Aorta (tissue), 5 donors: ENCODE results near the gene GBF1. TPM values are rescaled to one million over a fixed set of nuclear protein-coding genes. Genes with fewer than 3 reads are reported as not detected.

ENCODE experiments used
- ATAC-seq: fragments of 200-7000 bp; cut with Tn5 transposase; one replicate; pipeline ENCODE4 v1.9.1; 2022; ENCODE audit warnings: moderate library complexity; ENCODE audit not compliant: low FRiP score
- DNase-seq, 2 donors: peaks; one replicate each; pipeline ENCODE4 v3.0.0-alpha.2; 2020
- H3K27ac ChIP-seq, 2 donors: one replicate each; pipeline ENCODE4 v1.5.1; 2013; ENCODE audit warnings: low read length in 2 of 2, mild to moderate bottlenecking in 2 of 2, moderate library complexity in 2 of 2, control low read depth in 1 of 2, inconsistent platforms in 1 of 2, low read depth in 1 of 2
- H3K27me3 ChIP-seq, 2 donors: one replicate each; pipeline ENCODE4 v1.6.1; 2013; ENCODE audit warnings: control low read depth in 1 of 2, low read length in 1 of 2, mild to moderate bottlenecking in 1 of 2, moderate library complexity in 1 of 2; ENCODE audit not compliant: insufficient read depth in 2 of 2, control insufficient read depth in 1 of 2
- H3K36me3 ChIP-seq, 2 donors: one replicate each; pipeline ENCODE4 v1.6.1; 2013; ENCODE audit warnings: control low read depth in 1 of 2, low read length in 1 of 2, mild to moderate bottlenecking in 1 of 2; ENCODE audit not compliant: insufficient read depth in 2 of 2, control insufficient read depth in 1 of 2
- H3K4me1 ChIP-seq, 2 donors: one replicate each; pipeline ENCODE4 v1.6.1; 2013; ENCODE audit warnings: low read length in 2 of 2, control low read depth in 1 of 2, mild to moderate bottlenecking in 1 of 2, moderate library complexity in 1 of 2; ENCODE audit not compliant: insufficient read depth in 2 of 2, control insufficient read depth in 1 of 2
- H3K4me3 ChIP-seq, 2 donors: one replicate each; pipeline ENCODE4 v1.5.1; 2013; ENCODE audit warnings: low read length in 2 of 2, control low read depth in 1 of 2, mild to moderate bottlenecking in 1 of 2
- H3K9me3 ChIP-seq: one replicate; pipeline ENCODE4 v1.6.1; 2013; ENCODE audit warnings: mild to moderate bottlenecking, low read length; ENCODE audit not compliant: control insufficient read depth
- WGBS, 2 donors: extraction: QIAGEN DNeasy Blood & Tissue Kit; methylation state at CpG; one replicate each; pipeline ENCODE4 v1.1.7; 2013; 5-methylcytosine and 5-hydroxymethylcytosine counted together
- intact Hi-C, 2 donors: fragments of 100-400 bp; cut with DNase I; formaldehyde crosslinking; loops; one replicate each; pipeline versions ENCODE4 v1.14.2 to v1.15.0; 2022
- polyA plus RNA-seq, 2 donors: library from polyadenylated mRNA; stranded (reverse); fragments of 200-250 nt; gene quantifications; one replicate each; pipeline ENCODE4 v1.2.3, GENCODE V29; 2013
- total RNA-seq, 2 donors: library from RNA; stranded (reverse); fragmentation: NEBNext Ultra II Directional; extraction: Animal tissue kit (Norgen Biotek cat#: 25700); gene quantifications; one replicate each; pipeline ENCODE4 v1.2.1, GENCODE V29; 2021
- donor health status: healthy with polysubstance abuse.
- donor health status: Bipolar disorder and iron deficiency.
- donor health status: DM: no; HTN: no; CAD: no.
- donor health status: DM: no; HTN: no; CAD: no.
- donor health status: DM: yes; HTN: yes; CAD: no.

Gene GBF1
- total and polyA plus RNA-seq, 4 donors: 7.1 to 44.0 (median 32.6) TPM

- DNase-seq (no peak), ATAC-seq (no peak)
- no peaks in the 10 kb centered on the region for H3K4me1 ChIP-seq
- intact Hi-C loops: loop anchor here in 1 of 2 donors (2.0 kb wide), 1 partner anchor 173 kb away; no protein-coding TSS in a partner anchor
- no peaks in the 10 kb centered on the region for H3K9me3 ChIP-seq
- no peaks in the 10 kb centered on the region for H3K27me3 ChIP-seq
- WGBS, 2 donors: 76 to 77% methylated on average over 18 of the region's 18 CpGs
- H3K4me3 ChIP-seq: no peak overlapping the region
- H3K36me3 ChIP-seq: no peaks in the 10 kb centered on the region
- no peak overlapping the region for H3K27ac ChIP-seq
These were observed 156.6 kb downstream of the GBF1 start for GRCh38 chr10:102401735-102402511.

GRCh38 chr10:102402512-102402896, 157.2 kb downstream of the GBF1 start:
- H3K4me3 ChIP-seq: no peak overlapping the region
- no peaks in the 10 kb centered on the region for H3K27me3 ChIP-seq
- DNase-seq (no peak), ATAC-seq (no peak)
- WGBS, 2 donors: 86 to 90% methylated on average over 5 of the region's 5 CpGs
- intact Hi-C loops: no loop called here
- H3K9me3 ChIP-seq: no peaks in the 10 kb centered on the region
- H3K36me3 ChIP-seq: no peaks in the 10 kb centered on the region
- H3K27ac ChIP-seq: no peak overlapping the region
- H3K4me1 ChIP-seq: no peaks in the 10 kb centered on the region

GRCh38 chr10:102403115-102403514, 157.8 kb downstream of the GBF1 start:
- Histone ChIP-seq H3K27ac (no peak overlapping the region), H3K4me1 (no peaks in the 10 kb centered on the region), H3K27me3 (no peaks in the 10 kb centered on the region), H3K4me3 (no peak overlapping the region), H3K36me3 (no peaks in the 10 kb centered on the region), H3K9me3 (no peaks in the 10 kb centered on the region)
- 86% methylated on average over 13 of the region's 13 CpGs for WGBS, 2 donors
- no peak for DNase-seq
- intact Hi-C loops: no loop called here
- ATAC-seq: no peak

GRCh38 chr10:102404361-102405107, 159.2 kb downstream of the GBF1 start:
- H3K27me3 ChIP-seq: no peaks in the 10 kb centered on the region

GRCh38 chr10:102405108-102405571, 159.8 kb downstream of the GBF1 start:
- intact Hi-C loops: no loop called here
- H3K9me3 ChIP-seq: no peaks in the 10 kb centered on the region
- DNase-seq (no peak), ATAC-seq (no peak)
- no peak overlapping the region for H3K27ac ChIP-seq
- no peaks in the 10 kb centered on the region for H3K36me3 ChIP-seq
- no peak overlapping the region for H3K4me3 ChIP-seq
- no peaks in the 10 kb centered on the region for H3K27me3 ChIP-seq
- 85 to 87% methylated on average over 19 of the region's 19 CpGs for WGBS, 2 donors
- H3K4me1 ChIP-seq: no peaks in the 10 kb centered on the region

More at GRCh38 chr10:102404361-102405107, 159.2 kb downstream of the GBF1 start:
- WGBS, 2 donors: 88 to 91% methylated on average over 16 to 17 of the region's 17 CpGs
- Histone ChIP-seq H3K4me3 (no peak overlapping the region), H3K27ac (no peak overlapping the region), H3K36me3 (no peaks in the 10 kb centered on the region), H3K4me1 (no peaks in the 10 kb centered on the region), H3K9me3 (no peaks in the 10 kb centered on the region)
- intact Hi-C loops: no loop called here
- ATAC-seq (no peak), DNase-seq (peak in 1 of 2 donors; percentile 29)

GRCh38 chr10:102405632-102406031, 160.3 kb downstream of the GBF1 start:
- no peak overlapping the region for H3K4me3 ChIP-seq
- no peaks in the 10 kb centered on the region for H3K27me3 ChIP-seq
- no peak for ATAC-seq
- 79 to 88% methylated on average over 6 of the region's 6 CpGs for WGBS, 2 donors
- H3K4me1 ChIP-seq: no peaks in the 10 kb centered on the region
- no peak overlapping the region for H3K27ac ChIP-seq
- H3K36me3 ChIP-seq: no peaks in the 10 kb centered on the region
- H3K9me3 ChIP-seq: no peaks in the 10 kb centered on the region
- intact Hi-C loops: no loop called here
- DNase-seq: no peak

- no peak for DNase-seq
- Histone ChIP-seq H3K4me3 (no peak overlapping the region), H3K27ac (no peak overlapping the region), H3K4me1 (no peaks in the 10 kb centered on the region), H3K27me3 (no peaks in the 10 kb centered on the region), H3K36me3 (no peaks in the 10 kb centered on the region), H3K9me3 (no peaks in the 10 kb centered on the region)
- WGBS, 2 donors: 96 to 100% methylated on average over 2 of the region's 2 CpGs
- intact Hi-C loops: no loop called here
- no peak for ATAC-seq
These were observed 161.5 kb downstream of the GBF1 start for GRCh38 chr10:102406815-102407214.

GRCh38 chr10:102407425-102408130, 162.2 kb downstream of the GBF1 start:
- intact Hi-C loops: no loop called here

More at GRCh38 chr10:102407425-102408130, 162.2 kb downstream of the GBF1 start:
- no peak overlapping the region for H3K27ac ChIP-seq
- H3K9me3 ChIP-seq: no peaks in the 10 kb centered on the region
- 86% methylated on average over 13 of the region's 13 CpGs for WGBS, 2 donors
- no peaks in the 10 kb centered on the region for H3K27me3 ChIP-seq
- H3K4me1 ChIP-seq: no peaks in the 10 kb centered on the region
- H3K4me3 ChIP-seq: no peak overlapping the region
- no peak for ATAC-seq
- no peak for DNase-seq
- H3K36me3 ChIP-seq: no peaks in the 10 kb centered on the region
